Measurements from ENCODE around the gene MT2A. TPM values are rescaled to one million over a fixed set of nuclear protein-coding genes. Genes with fewer than 3 reads are reported as not detected.

MT2A gene
- total and polyA plus RNA-seq, 2 donors from 2014 or later, result 315 to 507 TPM

- no peaks in the 10 kb centered on the region for H3K36me3 ChIP-seq (ENCODE audit: control insufficient read depth in 2 of 3, insufficient read depth in 3 of 3, low read length in 3 of 3)
- H3K9me3 ChIP-seq (ENCODE audit: control insufficient read depth in 2 of 3, insufficient read depth in 1 of 3, low read length in 3 of 3), result no peaks in the 10 kb centered on the region
- no peak overlapping the region for H3K4me3 ChIP-seq (ENCODE audit: low read length in 3 of 3)
- TF ChIP-seq CTCF (IDR thresholded peaks at IDR 0.05; ENCODE audit: borderline replicate concordance, extremely low read depth, insufficient read depth), result no peak
- H3K27ac ChIP-seq (ENCODE audit: low read depth in 2 of 2, low read length in 2 of 2), result no peak overlapping the region
- no peak for DNase-seq
- H3K4me1 ChIP-seq (ENCODE audit: control insufficient read depth in 2 of 3, insufficient read depth in 2 of 3, low read depth in 1 of 3, low read length in 3 of 3), result peaks cover 0 to 3% (median 0%) of the 10 kb centered on the region in 3 donors
- no peak overlapping the region for H3K9ac ChIP-seq (ENCODE audit: low read length in 3 of 3)
- peaks cover 3% of the 10 kb centered on the region for H3K27me3 ChIP-seq (ENCODE audit: control insufficient read depth, insufficient read depth, low read length)
- FAIRE-seq, result no peak
- intact Hi-C loops (cut with DNase I), result no loop called here
Measured at GRCh38 chr16:56623637-56624036, 15.3 kb downstream of the MT2A start.

GRCh38 chr16:56625140-56625942, 17.0 kb downstream of the MT2A start, which contains the start of gene MT1E:
MT1E (plus strand) TSS chr16:56625781; CDS start chr16:56625852, 71 bp downstream.
- no peak for TF ChIP-seq CTCF (IDR thresholded peaks at IDR 0.05; ENCODE audit: borderline replicate concordance, extremely low read depth, insufficient read depth)
- Histone ChIP-seq H3K27me3 (ENCODE audit: control insufficient read depth, insufficient read depth, low read length) (no peaks in the 10 kb centered on the region), H3K9ac (ENCODE audit: low read length in 3 of 3) (peak within 1 kb of the TSS; percentile 19 to 87 (median 35)), H3K36me3 (ENCODE audit: control insufficient read depth in 2 of 3, insufficient read depth in 3 of 3, low read length in 3 of 3) (no peaks in the 10 kb centered on the region), H3K4me1 (ENCODE audit: control insufficient read depth in 2 of 3, insufficient read depth in 2 of 3, low read depth in 1 of 3, low read length in 3 of 3) (peaks cover 0 to 3% (median 0%) of the 10 kb centered on the region in 3 donors), H3K27ac (ENCODE audit: low read depth in 2 of 2, low read length in 2 of 2) (peak within 1 kb of the TSS; percentile 88 to 93), H3K9me3 (ENCODE audit: control insufficient read depth in 2 of 3, insufficient read depth in 1 of 3, low read length in 3 of 3) (no peaks in the 10 kb centered on the region), H3K4me3 (ENCODE audit: low read length in 3 of 3) (peak within 1 kb of the TSS; percentile 45 to 85 (median 72))
- FAIRE-seq, result no peak
- DNase-seq, result peak in 4 of 5 donors; percentile 53 to 92 (median 71)
- intact Hi-C loops (cut with DNase I), result no loop called here

GRCh38 chr16:56625943-56626654, 17.7 kb downstream of the MT2A start:
- Histone ChIP-seq H3K4me1 (ENCODE audit: control insufficient read depth in 2 of 3, insufficient read depth in 2 of 3, low read depth in 1 of 3, low read length in 3 of 3) (peaks cover 0 to 3% (median 0%) of the 10 kb centered on the region in 3 donors), H3K36me3 (ENCODE audit: control insufficient read depth in 2 of 3, insufficient read depth in 3 of 3, low read length in 3 of 3) (no peaks in the 10 kb centered on the region), H3K27ac (ENCODE audit: low read depth in 2 of 2, low read length in 2 of 2) (peak overlapping the region; percentile 63 to 88), H3K9ac (ENCODE audit: low read length in 3 of 3) (peak overlapping the region; percentile 1 to 87 (median 35)), H3K9me3 (ENCODE audit: control insufficient read depth in 2 of 3, insufficient read depth in 1 of 3, low read length in 3 of 3) (no peaks in the 10 kb centered on the region), H3K4me3 (ENCODE audit: low read length in 3 of 3) (peak overlapping the region; percentile 12 to 85 (median 72)), H3K27me3 (ENCODE audit: control insufficient read depth, insufficient read depth, low read length) (no peaks in the 10 kb centered on the region)
- DNase-seq, result peak in 1 of 5 donors; percentile 76
- no peak for TF ChIP-seq CTCF (IDR thresholded peaks at IDR 0.05; ENCODE audit: borderline replicate concordance, extremely low read depth, insufficient read depth)
- no peak for FAIRE-seq
- intact Hi-C loops (cut with DNase I), result no loop called here

Data from kidney (tissue), 14 donors.